Eye (tissue), 1 donor: ENCODE measurements around the gene PLCL1.
"Not testable (repeated sequence)": the region's sequence is repeated elsewhere in the genome, so short reads cannot be mapped to it uniquely, and the experiment has no call there.

Experiments
- DNase-seq: peaks from one replicate; pipeline ENCODE4 v3.0.0-alpha.2; 2015

The PLCL1 gene

GRCh38 chr2:197810491-197810890, 6.1 kb downstream of the PLCL1 start:
- no peak for DNase-seq

DNA sequence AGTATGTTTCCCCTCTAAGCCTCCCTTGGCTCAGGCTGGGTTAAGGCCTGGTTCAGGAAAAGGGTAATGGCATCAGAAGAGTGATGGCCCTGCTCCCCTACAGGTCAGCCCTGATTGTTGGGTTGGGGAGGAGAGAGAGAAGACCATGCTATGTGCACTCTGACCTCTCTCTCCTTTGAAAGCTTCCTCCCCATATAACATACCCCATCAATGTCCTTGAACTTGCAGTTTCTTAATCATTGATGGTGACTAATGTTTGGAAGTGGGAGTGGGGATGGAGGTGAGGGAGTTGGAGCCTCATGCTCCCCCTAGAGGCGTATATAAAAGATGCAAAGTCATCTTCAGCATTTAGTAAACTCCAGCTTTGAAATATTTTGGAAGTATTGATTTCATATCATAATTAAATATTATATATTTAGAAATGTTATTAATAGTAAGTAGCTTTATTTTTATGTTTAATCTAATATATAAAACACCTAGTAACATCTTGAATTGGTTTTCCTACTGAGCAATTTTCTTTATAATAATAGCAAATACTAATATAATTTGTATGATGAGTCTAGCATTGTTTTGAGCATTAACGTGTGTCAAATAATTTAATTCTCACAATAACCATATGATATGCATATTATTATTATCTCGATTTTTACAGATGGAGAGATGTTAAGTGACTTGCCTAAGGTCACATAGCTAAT, 8.8 kb downstream of the PLCL1 start:
- no peak for DNase-seq

DNA sequence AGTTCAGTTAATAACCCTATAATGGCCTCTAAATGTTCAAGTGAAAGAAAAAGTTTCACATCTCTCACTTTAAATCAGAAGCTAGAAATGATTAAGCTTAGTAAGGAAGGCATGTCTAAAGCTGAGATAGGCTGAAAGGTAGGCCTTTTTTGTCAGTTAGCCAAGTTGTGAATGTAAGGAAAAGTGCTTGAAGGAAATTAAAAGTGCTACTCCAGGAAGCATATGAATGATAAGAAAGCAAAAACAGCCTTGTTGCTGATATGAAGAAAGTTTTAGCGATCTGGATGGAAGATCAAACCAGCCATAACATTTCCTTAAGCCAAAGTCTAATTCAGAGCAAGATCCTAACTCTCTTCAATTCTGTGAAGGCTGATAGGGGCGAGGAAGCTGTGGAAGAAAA, 10.1 kb downstream of the PLCL1 start:
- no peak for DNase-seq

- DNase-seq: no peak
Observed at GRCh38 chr2:197821550-197822289, 17.3 kb downstream of the PLCL1 start.

DNA sequence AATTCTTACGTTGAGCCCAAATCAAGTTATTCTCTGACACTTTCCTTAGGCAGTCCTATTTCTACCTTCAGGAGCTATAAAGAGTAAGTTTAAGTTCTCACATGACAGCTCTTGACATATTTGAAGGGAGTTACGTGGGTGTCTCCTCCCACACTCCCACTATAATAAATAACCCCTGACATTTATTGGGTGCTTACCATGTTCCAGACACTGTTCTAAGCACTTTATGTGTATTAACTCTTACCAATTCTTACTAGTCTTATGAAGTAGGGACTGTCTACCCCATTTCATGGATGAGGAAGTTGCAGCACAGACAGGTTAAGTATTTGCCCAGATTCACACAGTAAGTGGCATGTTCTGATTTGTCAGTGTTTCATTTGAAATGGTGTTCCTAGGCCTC, 17.9 kb downstream of the PLCL1 start:
- DNase-seq: no peak

- DNase-seq: no peak
Observed at GRCh38 chr2:197827618-197828017, 23.2 kb downstream of the PLCL1 start.

DNA sequence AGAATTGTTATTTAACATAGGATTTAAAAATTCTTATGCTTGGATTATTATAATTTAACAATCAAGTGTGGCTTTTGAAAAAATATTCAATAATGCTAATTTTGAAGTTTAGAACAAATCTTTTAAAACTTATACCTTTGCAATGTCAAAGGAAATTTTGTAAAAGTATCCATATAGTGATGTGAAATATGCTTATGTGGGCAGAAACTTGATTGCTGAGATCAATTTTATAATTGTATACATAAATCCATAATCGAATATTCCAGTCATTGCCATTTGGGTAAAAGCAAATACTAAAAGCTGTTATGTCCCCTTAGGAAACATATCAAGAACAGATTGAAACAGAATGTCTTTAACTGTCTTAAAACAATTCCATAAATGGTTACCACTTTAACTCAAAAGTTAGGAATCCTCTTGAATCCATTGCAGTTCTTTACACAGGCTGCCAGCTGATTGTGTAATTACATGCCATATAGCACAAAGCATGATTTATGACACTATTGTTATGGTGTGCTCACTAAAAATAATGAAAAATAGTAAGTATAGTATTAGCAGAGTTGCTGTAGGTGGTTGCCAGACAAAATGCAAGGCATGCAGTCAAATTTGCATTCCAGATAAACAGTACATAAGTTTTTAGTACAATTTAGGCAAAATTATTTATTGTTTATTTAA, 24.2 kb downstream of the PLCL1 start:
- no peak for DNase-seq

- not testable (repeated sequence) for DNase-seq
Observed at GRCh38 chr2:197834771-197835170, 30.4 kb downstream of the PLCL1 start.

DNA sequence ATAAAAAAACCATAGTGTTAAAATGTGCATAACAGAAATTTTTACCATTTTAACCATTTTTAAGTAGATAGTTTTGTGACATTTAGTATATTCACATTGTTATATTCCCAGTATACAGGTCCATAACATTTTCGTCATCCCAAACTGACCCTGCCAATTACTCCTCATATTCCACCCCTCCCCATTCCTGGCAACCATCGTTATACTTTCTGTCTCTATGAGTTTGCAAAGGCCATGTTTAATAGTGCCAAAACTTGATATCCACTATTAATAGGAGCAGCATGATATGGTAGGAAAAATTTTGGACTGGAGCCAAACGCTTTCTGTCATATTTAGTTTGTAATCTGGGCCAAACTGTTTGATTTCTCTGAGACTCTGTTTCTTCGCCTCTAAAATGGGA, 30.9 kb downstream of the PLCL1 start:
- no peak for DNase-seq

DNA sequence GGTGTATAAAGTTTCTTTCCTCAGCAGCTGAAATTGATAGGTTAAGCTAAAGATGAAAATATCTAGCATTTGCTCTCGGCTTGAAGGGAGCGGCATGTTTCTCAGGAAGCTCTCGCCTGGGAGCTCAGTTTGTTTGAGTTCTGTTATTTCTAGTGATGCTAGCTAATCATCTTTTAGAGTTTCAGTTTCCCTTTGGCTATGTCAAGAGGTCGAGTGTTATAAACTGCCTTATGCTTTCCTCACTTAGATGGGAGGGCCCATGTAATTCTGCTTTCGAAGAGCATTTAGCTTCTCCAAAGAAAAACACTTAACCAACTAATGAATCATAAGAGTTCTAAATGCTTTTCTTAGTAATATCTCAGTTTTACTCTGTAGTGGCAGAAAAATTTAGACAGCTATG, 33.6 kb downstream of the PLCL1 start:
- no peak for DNase-seq

DNA sequence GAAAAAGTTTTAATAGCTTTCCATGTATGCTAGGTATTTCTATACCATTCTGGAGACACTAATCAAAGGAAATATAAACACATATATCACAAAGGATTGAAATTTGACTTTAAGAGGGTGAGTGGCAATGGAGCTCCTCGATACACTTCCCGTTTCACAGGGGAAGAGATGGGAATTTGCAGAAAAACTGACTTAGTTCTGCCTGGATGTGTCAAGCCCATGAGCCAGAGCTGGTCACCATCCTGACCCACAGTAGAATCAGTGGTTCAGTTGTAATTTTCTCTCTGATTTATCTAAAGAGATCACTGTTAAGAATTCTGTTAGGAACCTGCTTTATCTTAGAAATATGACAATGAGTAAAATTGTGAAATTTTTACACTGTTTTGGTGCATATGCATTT, 34.2 kb downstream of the PLCL1 start:
- DNase-seq: no peak

DNA sequence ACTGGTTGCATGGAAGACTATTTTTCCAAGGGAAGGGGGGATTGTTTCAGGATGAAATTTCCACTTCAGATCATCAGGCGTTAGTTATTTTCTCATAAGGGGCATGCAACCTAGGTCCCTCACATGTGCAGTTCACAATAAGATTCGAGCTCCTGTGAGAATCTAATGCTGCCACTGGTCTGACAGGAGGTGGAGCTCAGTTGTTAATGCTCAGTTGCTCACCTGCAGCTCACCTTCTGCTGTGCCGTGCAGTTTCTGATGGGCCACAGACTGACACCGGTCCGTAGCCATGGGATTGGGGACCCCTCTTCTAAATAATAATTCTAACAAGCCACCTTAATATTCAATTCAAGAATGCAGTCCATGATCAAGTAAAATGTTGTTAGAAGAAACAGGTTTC, 34.9 kb downstream of the PLCL1 start:
- no peak for DNase-seq

DNA sequence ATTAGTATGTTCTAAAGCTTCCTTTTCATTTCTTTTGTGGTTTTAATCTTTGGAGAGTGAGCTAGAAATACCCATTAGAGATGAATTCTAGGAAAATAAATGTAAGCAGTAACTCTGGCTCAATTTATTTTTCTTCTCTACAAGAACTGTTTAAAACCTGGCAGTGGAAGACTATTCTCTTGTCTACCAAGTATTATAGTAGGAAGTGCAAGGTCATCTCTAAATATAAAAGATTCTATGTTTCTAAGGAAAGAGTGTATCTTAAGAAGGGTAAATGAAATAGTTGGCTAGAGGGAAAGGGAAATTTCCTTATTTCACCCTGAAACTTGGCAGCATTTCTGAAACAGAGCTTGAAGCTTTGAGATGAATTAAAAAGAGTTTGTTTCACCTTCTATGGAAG, 35.5 kb downstream of the PLCL1 start:
- no peak for DNase-seq

DNA sequence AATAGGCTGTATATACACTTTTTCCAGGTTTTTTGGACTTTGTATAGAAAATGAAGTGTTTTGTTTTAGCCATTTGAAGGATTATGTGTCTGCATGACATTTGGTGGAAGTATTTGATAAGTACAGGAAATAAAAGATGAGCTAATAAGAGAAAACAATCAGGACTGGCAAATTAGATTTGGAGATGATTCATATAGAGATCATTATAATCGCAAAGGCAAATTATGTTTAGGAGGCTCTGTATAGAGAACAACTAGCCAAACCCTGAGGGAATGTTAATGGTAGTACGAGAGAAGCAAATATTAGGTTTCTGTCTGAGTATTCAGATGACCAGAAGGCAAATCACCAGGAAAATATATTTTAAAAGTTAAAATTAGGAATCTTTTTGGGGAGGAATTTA, 41.7 kb downstream of the PLCL1 start:
- no peak for DNase-seq

GRCh38 chr2:197846777-197847176, 42.4 kb downstream of the PLCL1 start:
- no peak for DNase-seq

GRCh38 chr2:197847651-197848401, 43.4 kb downstream of the PLCL1 start:
- DNase-seq: no peak

DNA sequence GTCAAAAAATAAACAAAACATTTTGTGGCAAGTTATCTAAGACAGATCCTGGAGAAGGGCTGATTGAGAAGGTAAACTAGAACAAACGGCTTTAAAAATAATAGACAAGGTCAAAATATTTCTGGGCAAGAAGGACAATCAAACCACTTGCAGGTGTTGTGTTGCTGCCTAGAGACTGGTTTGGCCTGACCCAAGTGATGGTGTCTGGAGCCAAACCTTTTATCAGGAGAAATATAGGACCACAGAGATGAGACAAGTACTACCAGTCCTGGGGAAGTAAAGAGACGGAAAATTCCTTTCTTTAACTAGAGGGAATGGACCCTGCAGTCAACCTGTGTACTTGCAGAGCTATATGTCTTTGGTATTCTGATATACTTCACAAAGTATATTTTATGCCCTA, 44.2 kb downstream of the PLCL1 start:
- DNase-seq: no peak

- no peak for DNase-seq
Observed at GRCh38 chr2:197850882-197851450, 46.6 kb downstream of the PLCL1 start.

DNA sequence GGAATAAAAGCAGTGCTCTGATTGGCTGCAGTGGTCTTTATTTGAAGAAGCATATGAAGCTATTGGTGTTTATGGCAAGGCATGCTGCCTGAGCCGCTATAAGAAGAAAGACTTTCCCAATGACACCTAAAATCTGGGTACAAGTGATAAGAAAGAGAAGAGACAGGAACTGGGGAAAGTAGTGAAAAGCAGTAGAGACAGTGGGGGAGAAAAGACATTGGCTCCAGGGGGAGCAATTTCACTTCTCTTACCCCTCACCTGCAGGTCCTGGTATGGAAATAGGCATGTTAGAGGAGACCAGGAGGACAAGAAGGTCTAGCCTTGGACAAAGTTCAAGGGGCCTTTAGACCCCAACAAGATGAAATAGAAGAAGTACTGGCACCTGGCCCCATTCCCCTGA, 47.1 kb downstream of the PLCL1 start:
- no peak for DNase-seq

GRCh38 chr2:197852108-197852507, 47.7 kb downstream of the PLCL1 start:
- DNase-seq: no peak

DNA sequence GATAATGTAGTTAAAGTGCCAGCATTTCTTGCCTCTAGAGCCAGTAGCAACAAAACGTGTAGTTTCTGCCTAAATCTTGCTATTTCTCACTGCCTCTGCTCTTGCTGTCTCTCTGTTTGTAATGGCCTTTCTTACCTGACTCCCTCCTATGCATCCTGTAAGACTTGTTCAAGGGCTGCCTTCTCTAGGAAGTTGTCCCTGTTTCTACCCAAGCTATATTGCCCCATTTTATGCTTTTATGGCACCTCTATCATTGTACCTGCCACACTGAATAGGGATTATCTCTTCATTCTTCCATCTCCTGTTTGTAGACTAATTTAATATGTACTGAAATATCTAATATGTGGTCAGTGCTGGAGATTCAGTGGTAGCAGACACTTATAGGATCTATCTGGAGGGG, 49.2 kb downstream of the PLCL1 start:
- DNase-seq: no peak

DNA sequence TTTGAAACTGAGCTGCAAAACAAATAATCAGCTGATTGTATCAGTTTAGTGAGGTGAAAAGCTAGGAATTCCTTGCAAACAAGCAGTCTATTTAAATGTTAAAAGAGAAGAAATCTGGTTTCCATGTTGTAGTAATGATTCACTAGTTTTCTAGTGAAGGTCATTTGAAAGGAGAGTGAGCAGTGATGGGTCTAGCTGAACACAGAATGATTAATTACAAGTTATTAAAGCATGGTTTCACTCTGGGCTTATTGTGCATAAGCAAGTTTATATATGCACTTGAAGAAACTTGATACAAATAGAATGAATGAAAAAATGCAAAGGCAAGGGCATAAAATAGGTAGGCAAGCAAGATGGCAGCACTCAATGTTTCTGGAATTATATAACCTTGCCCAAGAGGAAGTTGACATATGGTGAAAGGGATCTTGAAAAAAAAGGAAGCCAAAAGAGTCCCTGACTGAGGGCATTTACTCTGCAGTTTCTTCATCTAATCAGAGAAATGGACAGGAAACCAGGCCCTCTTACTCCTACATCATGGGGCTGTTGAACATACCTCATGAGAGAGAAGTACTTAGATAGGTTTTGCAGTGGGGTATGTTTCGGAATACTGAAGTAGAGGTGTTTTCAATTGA, 53.2 kb downstream of the PLCL1 start:
- DNase-seq: no peak
